ENCODE measurements around the gene LIME1. TPM values are rescaled to one million over a fixed set of nuclear protein-coding genes. Genes with fewer than 3 reads are reported as not detected.
A peak's percentile ranks its signal among the peaks of the same experiment; 100 is the strongest.
"Not testable (repeated sequence)": the region's sequence is repeated elsewhere in the genome, so short reads cannot be mapped to it uniquely, and the experiment has no call there.

The LIME1 gene
- total RNA-seq, 1 donor from 2014 or later: 32.4 TPM

GRCh38 chr20:63773571-63774241 lies 37.2 kb downstream of the LIME1 start:
- no peak overlapping the region for H3K27ac ChIP-seq
- no peak for DNase-seq (ENCODE audit: extremely low spot score in 2 of 2)
- TF ChIP-seq POLR2A (IDR thresholded peaks at IDR 0.05): no peak
- TF ChIP-seq CTCF (IDR thresholded peaks at IDR 0.05): no peak
- TF ChIP-seq POLR2AphosphoS5 (IDR thresholded peaks at IDR 0.05; ENCODE audit: insufficient read depth in 1 of 2, low read depth in 1 of 2): no peak
- peaks cover 20% of the 10 kb centered on the region for H3K4me1 ChIP-seq
- H3K9me3 ChIP-seq: no peaks in the 10 kb centered on the region
- no peaks in the 10 kb centered on the region for H3K27me3 ChIP-seq
- intact Hi-C loops (cut with DNase I): no loop called here
- H3K36me3 ChIP-seq: no peaks in the 10 kb centered on the region
- H3K4me3 ChIP-seq: no peak overlapping the region

- no peak for TF ChIP-seq POLR2AphosphoS5 (IDR thresholded peaks at IDR 0.05; ENCODE audit: insufficient read depth in 1 of 2, low read depth in 1 of 2)
- no peak for TF ChIP-seq CTCF (IDR thresholded peaks at IDR 0.05)
- no peak for TF ChIP-seq POLR2A (IDR thresholded peaks at IDR 0.05)
- DNase-seq (ENCODE audit: extremely low spot score in 2 of 2): no peak
- H3K4me3 ChIP-seq: no peak overlapping the region
- H3K27ac ChIP-seq: no peak overlapping the region
- H3K36me3 ChIP-seq: no peaks in the 10 kb centered on the region
- intact Hi-C loops (cut with DNase I): no loop called here
- no peaks in the 10 kb centered on the region for H3K9me3 ChIP-seq
- no peaks in the 10 kb centered on the region for H3K27me3 ChIP-seq
- peaks cover 20% of the 10 kb centered on the region for H3K4me1 ChIP-seq
These were observed 37.8 kb downstream of the LIME1 start for GRCh38 chr20:63774306-63774705.

- no peak for DNase-seq (ENCODE audit: extremely low spot score in 2 of 2)
- H3K27me3 ChIP-seq: no peaks in the 10 kb centered on the region
- H3K4me1 ChIP-seq: peaks cover 20% of the 10 kb centered on the region
- H3K4me3 ChIP-seq: peak overlapping the region in 1 of 2 donors; percentile 21
- intact Hi-C loops (cut with DNase I): loop anchor here (5.0 kb wide), 1 partner anchor 92 kb away; the partner anchor contains the start of gene TPD52L2
- H3K9me3 ChIP-seq: no peaks in the 10 kb centered on the region
- H3K27ac ChIP-seq: no peak overlapping the region
- H3K36me3 ChIP-seq: no peaks in the 10 kb centered on the region
- TF ChIP-seq POLR2AphosphoS5 (IDR thresholded peaks at IDR 0.05; ENCODE audit: insufficient read depth in 1 of 2, low read depth in 1 of 2) (no peak), CTCF (IDR thresholded peaks at IDR 0.05) (peak; percentile 38 to 56 (median 54))
These were observed 38.9 kb downstream of the LIME1 start for GRCh38 chr20:63775096-63775978.

- H3K36me3 ChIP-seq; H3K9me3 ChIP-seq; H3K27ac ChIP-seq; DNase-seq (ENCODE audit: extremely low spot score in 2 of 2); H3K4me3 ChIP-seq; H3K27me3 ChIP-seq: not testable (repeated sequence)
- intact Hi-C loops (cut with DNase I): loop anchor here (5.0 kb wide), 1 partner anchor 90 kb away; the partner anchor contains the start of gene TPD52L2
- H3K4me1 ChIP-seq: peaks cover 20% of the 10 kb centered on the region
These were observed 40.4 kb downstream of the LIME1 start for GRCh38 chr20:63776875-63777274.

- Histone ChIP-seq H3K27me3 (no peaks in the 10 kb centered on the region), H3K4me1 (peaks cover 20% of the 10 kb centered on the region), H3K36me3 (no peaks in the 10 kb centered on the region), H3K9me3 (no peaks in the 10 kb centered on the region), H3K4me3 (no peak overlapping the region), H3K27ac (no peak overlapping the region)
- TF ChIP-seq CTCF (IDR thresholded peaks at IDR 0.05) (no peak), POLR2A (IDR thresholded peaks at IDR 0.05) (no peak), POLR2AphosphoS5 (IDR thresholded peaks at IDR 0.05; ENCODE audit: insufficient read depth in 1 of 2, low read depth in 1 of 2) (no peak)
- no peak for DNase-seq (ENCODE audit: extremely low spot score in 2 of 2)
- intact Hi-C loops (cut with DNase I): loop anchor here (5.0 kb wide), 1 partner anchor 90 kb away; the partner anchor contains the start of gene TPD52L2
These were observed 41.1 kb downstream of the LIME1 start for GRCh38 chr20:63777614-63778013.

All from vagina (tissue), 2 donors.